AG09309 (cell line): Measurements from ENCODE around the gene ADAM23.

Source experiments
- DNase-seq: peaks from one replicate; pipeline ENCODE4 v3.0.0-alpha.2; 2010; ENCODE audit warnings: low read depth
- H3K4me3 ChIP-seq: 2 replicates; pipeline ENCODE4 v1.5.1; 2011; ENCODE audit warnings: mild to moderate bottlenecking, low read depth, low read length, moderate library complexity; ENCODE audit not compliant: control insufficient read depth
- TF ChIP-seq, protein P1 (sequence below): IDR thresholded peaks from 2 replicates; pipeline ENCODE4 v1.5.1; 2011; ENCODE audit warnings: mild to moderate bottlenecking, low read depth, low read length, inconsistent platforms; ENCODE audit not compliant: insufficient read depth, control insufficient read depth; ENCODE audit errors: missing control alignments

The ADAM23 gene

GRCh38 chr2:206452750-206453149 lies 9.4 kb downstream of the ADAM23 start:
- TF ChIP-seq, protein P1, sequence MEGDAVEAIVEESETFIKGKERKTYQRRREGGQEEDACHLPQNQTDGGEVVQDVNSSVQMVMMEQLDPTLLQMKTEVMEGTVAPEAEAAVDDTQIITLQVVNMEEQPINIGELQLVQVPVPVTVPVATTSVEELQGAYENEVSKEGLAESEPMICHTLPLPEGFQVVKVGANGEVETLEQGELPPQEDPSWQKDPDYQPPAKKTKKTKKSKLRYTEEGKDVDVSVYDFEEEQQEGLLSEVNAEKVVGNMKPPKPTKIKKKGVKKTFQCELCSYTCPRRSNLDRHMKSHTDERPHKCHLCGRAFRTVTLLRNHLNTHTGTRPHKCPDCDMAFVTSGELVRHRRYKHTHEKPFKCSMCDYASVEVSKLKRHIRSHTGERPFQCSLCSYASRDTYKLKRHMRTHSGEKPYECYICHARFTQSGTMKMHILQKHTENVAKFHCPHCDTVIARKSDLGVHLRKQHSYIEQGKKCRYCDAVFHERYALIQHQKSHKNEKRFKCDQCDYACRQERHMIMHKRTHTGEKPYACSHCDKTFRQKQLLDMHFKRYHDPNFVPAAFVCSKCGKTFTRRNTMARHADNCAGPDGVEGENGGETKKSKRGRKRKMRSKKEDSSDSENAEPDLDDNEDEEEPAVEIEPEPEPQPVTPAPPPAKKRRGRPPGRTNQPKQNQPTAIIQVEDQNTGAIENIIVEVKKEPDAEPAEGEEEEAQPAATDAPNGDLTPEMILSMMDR, result no peak
- no peak for DNase-seq

GRCh38 chr2:206456078-206456754 lies 12.9 kb downstream of the ADAM23 start:
- no peak for DNase-seq
- TF ChIP-seq, protein P1, result no peak
- H3K4me3 ChIP-seq, result no peak overlapping the region

More at GRCh38 chr2:206452750-206453149, 9.4 kb downstream of the ADAM23 start:
- H3K4me3 ChIP-seq, result no peak overlapping the region

- DNase-seq, result no peak
- no peak overlapping the region for H3K4me3 ChIP-seq
- TF ChIP-seq, protein P1, result no peak
These were observed 13.9 kb downstream of the ADAM23 start for GRCh38 chr2:206457188-206457634.

DNA sequence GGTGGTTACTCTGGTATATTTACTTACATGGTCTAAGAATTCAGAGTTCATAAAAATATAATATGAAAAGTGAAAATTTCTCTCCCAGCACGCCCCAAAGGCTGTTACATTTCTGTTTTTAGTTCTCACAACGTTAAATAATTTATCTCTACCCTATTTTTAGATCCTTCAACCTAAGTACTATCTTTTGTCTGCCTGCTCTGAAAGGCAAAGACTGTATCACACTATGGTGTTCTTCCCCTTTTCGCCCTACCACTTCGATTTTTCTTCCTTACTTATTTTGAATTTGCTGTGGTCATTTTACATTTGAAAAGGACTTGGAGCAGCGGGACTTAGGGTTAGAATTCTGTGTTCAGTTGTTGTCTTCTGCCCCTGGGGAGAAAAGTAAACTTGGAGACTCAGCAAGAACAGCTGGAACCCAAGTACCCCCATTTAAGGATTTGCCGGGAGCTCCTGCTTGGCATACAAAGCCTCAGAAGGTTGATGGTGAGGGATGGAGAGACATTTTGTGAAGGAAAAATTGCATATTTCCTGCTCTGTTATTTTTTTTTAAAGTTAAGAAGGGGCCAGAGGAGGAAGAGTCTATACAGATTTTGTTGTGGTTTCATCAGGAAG lies 19.0 kb downstream of the ADAM23 start:
- no peak overlapping the region for H3K4me3 ChIP-seq
- DNase-seq, result no peak
- TF ChIP-seq, protein P1, result no peak

GRCh38 chr2:206463685-206464084 lies 20.4 kb downstream of the ADAM23 start:
- DNase-seq, result no peak
- TF ChIP-seq, protein P1, result no peak
- no peak overlapping the region for H3K4me3 ChIP-seq

DNA sequence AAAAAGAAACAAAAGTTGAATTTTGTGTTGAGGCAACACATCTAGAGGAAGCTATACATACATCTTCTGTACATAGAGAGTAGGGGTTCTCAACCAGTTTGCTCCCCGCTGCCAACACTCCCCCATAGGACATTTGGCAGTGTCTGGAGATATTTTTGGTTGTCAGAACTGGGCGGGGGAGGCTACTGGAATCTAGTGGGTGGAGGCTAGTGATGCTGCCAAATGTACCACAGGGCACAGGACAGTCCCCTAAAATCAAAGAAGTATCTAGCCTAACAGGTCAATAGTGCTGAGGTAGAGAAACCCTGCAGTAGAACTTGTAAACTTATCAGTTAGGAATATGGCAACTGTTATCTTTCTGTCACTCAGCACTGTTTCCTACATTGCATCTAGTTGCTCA lies 21.3 kb downstream of the ADAM23 start:
- TF ChIP-seq, protein P1, result no peak
- no peak overlapping the region for H3K4me3 ChIP-seq
- no peak for DNase-seq
